COR-L47 (cell line): ENCODE measurements around the gene CTNNBL1.

Experiments used
- DNase-seq: peaks from one replicate; lab custom pipeline; 2025; lab: John Stamatoyannopoulos, UW

Gene CTNNBL1

GRCh38 chr20:37901654-37902503, 208.0 kb downstream of the CTNNBL1 start:
- DNase-seq = peak; percentile 20

- no peak for DNase-seq
Measured at GRCh38 chr20:37902504-37903313, 208.9 kb downstream of the CTNNBL1 start, which contains the start of gene VSTM2L. TSS of gene VSTM2L (plus strand) at chr20:37903127. CDS start at chr20:37903351, 224 bp downstream.

- DNase-seq = no peak
Measured at GRCh38 chr20:37903317-37904007, 209.6 kb downstream of the CTNNBL1 start.

GRCh38 chr20:37904008-37904642, 210.3 kb downstream of the CTNNBL1 start:
- DNase-seq = no peak

- DNase-seq = no peak
Measured at GRCh38 chr20:37904845-37905373, 211.1 kb downstream of the CTNNBL1 start.

GRCh38 chr20:37905671-37906613, 212.1 kb downstream of the CTNNBL1 start:
- no peak for DNase-seq

- no peak for DNase-seq
Measured at GRCh38 chr20:37907330-37907676, 213.5 kb downstream of the CTNNBL1 start.

- peak; percentile 95 for DNase-seq
Measured at GRCh38 chr20:37907677-37908401, 214.0 kb downstream of the CTNNBL1 start.

GRCh38 chr20:37911261-37911660, 217.4 kb downstream of the CTNNBL1 start:
- peak; percentile 15 for DNase-seq

- peak; percentile 71 for DNase-seq
Measured at GRCh38 chr20:37911838-37912281, 218.0 kb downstream of the CTNNBL1 start.

GRCh38 chr20:37912874-37913273, 219.0 kb downstream of the CTNNBL1 start:
- no peak for DNase-seq

- no peak for DNase-seq
Measured at GRCh38 chr20:37913567-37914366, 219.9 kb downstream of the CTNNBL1 start.

- DNase-seq = no peak
Measured at GRCh38 chr20:37914367-37914671, 220.5 kb downstream of the CTNNBL1 start.

GRCh38 chr20:37914672-37915433, 221.0 kb downstream of the CTNNBL1 start:
- peak; percentile 51 for DNase-seq

GRCh38 chr20:37915434-37915787, 221.6 kb downstream of the CTNNBL1 start:
- DNase-seq = no peak

- no peak for DNase-seq
Measured at GRCh38 chr20:37915800-37916570, 222.2 kb downstream of the CTNNBL1 start.

GRCh38 chr20:37917461-37917860, 223.6 kb downstream of the CTNNBL1 start:
- no peak for DNase-seq

- DNase-seq = no peak
Measured at GRCh38 chr20:37918035-37918434, 224.2 kb downstream of the CTNNBL1 start.
